ENCODE measurements around the gene KRT85. TPM values are rescaled to one million over a fixed set of nuclear protein-coding genes. Genes with fewer than 3 reads are reported as not detected.
"Not testable (repeated sequence)": the region's sequence is repeated elsewhere in the genome, so short reads cannot be mapped to it uniquely, and the experiment has no call there.

KRT85 gene
- total RNA-seq, 4 donors from 2014 or later = not detected

GRCh38 chr12:52347551-52348510, 19.4 kb downstream of the KRT85 start:
- H3K9me3 ChIP-seq = no peaks in the 10 kb centered on the region
- H3K4me1 ChIP-seq = peaks cover 0 to 26% (median 0%) of the 10 kb centered on the region in 3 donors
- no peak overlapping the region for H3K27ac ChIP-seq
- DNase-seq = no peak
- WGBS, 2 donors = 51 to 62% methylated on average over 5 to 8 of the region's 16 CpGs
- intact Hi-C loops (cut with DNase I) = no loop called here
- no peaks in the 10 kb centered on the region for H3K36me3 ChIP-seq
- TF ChIP-seq POLR2A (IDR thresholded peaks at IDR 0.05) = no peak
- TF ChIP-seq CTCF (IDR thresholded peaks at IDR 0.05) = no peak
- no peak overlapping the region for H3K4me3 ChIP-seq
- H3K27me3 ChIP-seq = peaks cover 0 to 47% (median 0%) of the 10 kb centered on the region in 4 donors

GRCh38 chr12:52347016-52347415, 20.3 kb downstream of the KRT85 start:
- intact Hi-C loops (cut with DNase I) = no loop called here
- WGBS, 2 donors = 81% methylated on average over 8 of the region's 9 CpGs; no CpG with 5 or more reads in 1 of the 2 donors
- Histone ChIP-seq H3K4me1 (peaks cover 0 to 26% (median 0%) of the 10 kb centered on the region in 3 donors), H3K36me3 (no peaks in the 10 kb centered on the region), H3K27me3 (peaks cover 0 to 47% (median 0%) of the 10 kb centered on the region in 4 donors), H3K27ac (no peak overlapping the region), H3K9me3 (no peaks in the 10 kb centered on the region), H3K4me3 (no peak overlapping the region)
- TF ChIP-seq CTCF (IDR thresholded peaks at IDR 0.05) (no peak), POLR2A (IDR thresholded peaks at IDR 0.05) (no peak)
- no peak for DNase-seq

- no peaks in the 10 kb centered on the region for H3K9me3 ChIP-seq
- no peaks in the 10 kb centered on the region for H3K36me3 ChIP-seq
- H3K27me3 ChIP-seq = peaks cover 0 to 47% (median 0%) of the 10 kb centered on the region in 4 donors
- 100% methylated on average over 1 of the region's 4 CpGs; no CpG with 5 or more reads in 1 of the 2 donors for whole genome bisulfite sequencing, 2 donors
- intact Hi-C loops (cut with DNase I) = no loop called here
- H3K27ac ChIP-seq = no peak overlapping the region
- H3K4me1 ChIP-seq = peaks cover 0 to 25% (median 0%) of the 10 kb centered on the region in 3 donors
- H3K4me3 ChIP-seq = no peak overlapping the region
- no peak for TF ChIP-seq POLR2A (IDR thresholded peaks at IDR 0.05)
- TF ChIP-seq CTCF (IDR thresholded peaks at IDR 0.05) = no peak
- no peak for DNase-seq
Measured at GRCh38 chr12:52346593-52346992, 20.7 kb downstream of the KRT85 start.

- Histone ChIP-seq H3K27me3 (peaks cover 0 to 43% (median 0%) of the 10 kb centered on the region in 4 donors), H3K4me1 (peaks cover 0 to 19% (median 0%) of the 10 kb centered on the region in 3 donors)
- intact Hi-C loops (cut with DNase I); H3K36me3 ChIP-seq; H3K9me3 ChIP-seq; DNase-seq; H3K27ac ChIP-seq; H3K4me3 ChIP-seq: not testable (repeated sequence)
- WGBS, 2 donors = 82 to 85% methylated on average over 5 to 8 of the region's 8 CpGs
Measured at GRCh38 chr12:52345041-52345440, 22.2 kb downstream of the KRT85 start.

- no peaks in the 10 kb centered on the region for H3K9me3 ChIP-seq
- no peak for DNase-seq
- no peak overlapping the region for H3K27ac ChIP-seq
- intact Hi-C loops (cut with DNase I) = no loop called here
- H3K36me3 ChIP-seq = no peaks in the 10 kb centered on the region
- TF ChIP-seq POLR2A (IDR thresholded peaks at IDR 0.05) (no peak), CTCF (IDR thresholded peaks at IDR 0.05) (no peak)
- no peak overlapping the region for H3K4me3 ChIP-seq
- H3K4me1 ChIP-seq = peaks cover 0 to 25% (median 0%) of the 10 kb centered on the region in 3 donors
- WGBS, 2 donors = 90 to 94% methylated on average over 2 to 5 of the region's 12 CpGs
- peaks cover 0 to 36% (median 0%) of the 10 kb centered on the region in 4 donors for H3K27me3 ChIP-seq
Measured at GRCh38 chr12:52344111-52344510, 23.2 kb downstream of the KRT85 start.

All from esophagus squamous epithelium (tissue), 5 donors.